ENCODE measurements around the gene C18orf63. TPM values are rescaled to one million over a fixed set of nuclear protein-coding genes. Genes with fewer than 3 reads are reported as not detected.
A peak's percentile ranks its signal among the peaks of the same experiment; 100 is the strongest.

C18orf63 gene
- total RNA-seq, 1 donor from 2014 or later: not detected

GRCh38 chr18:74348581-74348980 is 32.9 kb downstream of the C18orf63 start:
- no peaks in the 10 kb centered on the region for H3K4me1 Mint-ChIP-seq
- POLR2A ChIA-PET: no interaction called here
- no peak overlapping the region for H3K27ac Mint-ChIP-seq
- CTCF ChIA-PET: interaction anchor here (0.7 to 0.8 kb wide), 3 partner anchors 204 to 325 kb away, joined by 3 read pairs; no protein-coding TSS in a partner anchor
- ATAC-seq (ENCODE audit: low read depth): no peak
- no peaks in the 10 kb centered on the region for H3K9me3 Mint-ChIP-seq
- intact Hi-C loops (cut with micrococcal nuclease): no loop called here
- no peak for DNase-seq
- H3K4me3 Mint-ChIP-seq: no peak overlapping the region
- TF ChIP-seq CTCF (IDR thresholded peaks at IDR 0.05): no peak
- no peaks in the 10 kb centered on the region for H3K36me3 Mint-ChIP-seq (ENCODE audit: low read depth)
- no peaks in the 10 kb centered on the region for H3K27me3 Mint-ChIP-seq

- POLR2A ChIA-PET: interaction anchor here (1.7 kb wide), 1 partner anchor 145 kb away, joined by 4 read pairs; the partner anchor contains the start of gene CNDP2
- CTCF ChIA-PET: interaction anchor here (0.6 kb wide), 1 partner anchor 201 kb away, joined by 3 read pairs; no protein-coding TSS in a partner anchor
- Mint-ChIP-seq H3K4me3 (no peak overlapping the region), H3K27ac (no peak overlapping the region), H3K9me3 (no peaks in the 10 kb centered on the region), H3K27me3 (no peaks in the 10 kb centered on the region), H3K36me3 (ENCODE audit: low read depth) (no peaks in the 10 kb centered on the region), H3K4me1 (peaks cover under 1% of the 10 kb centered on the region)
- no peak for TF ChIP-seq CTCF (IDR thresholded peaks at IDR 0.05)
- ATAC-seq (ENCODE audit: low read depth) (no peak), DNase-seq (no peak)
- intact Hi-C loops (cut with micrococcal nuclease): no loop called here
These were observed 35.7 kb downstream of the C18orf63 start for GRCh38 chr18:74351354-74351753.

GRCh38 chr18:74353169-74353775 is 37.6 kb downstream of the C18orf63 start:
- H3K4me1 Mint-ChIP-seq: peaks cover 13% of the 10 kb centered on the region
- no peaks in the 10 kb centered on the region for H3K9me3 Mint-ChIP-seq
- H3K27ac Mint-ChIP-seq: no peak overlapping the region
- H3K27me3 Mint-ChIP-seq: no peaks in the 10 kb centered on the region
- no peak overlapping the region for H3K4me3 Mint-ChIP-seq
- intact Hi-C loops (cut with micrococcal nuclease): loop anchor here (1.0 to 2.0 kb wide), 3 partner anchors 140 to 1996 kb away; no protein-coding TSS in a partner anchor
- no peak for DNase-seq
- no peaks in the 10 kb centered on the region for H3K36me3 Mint-ChIP-seq (ENCODE audit: low read depth)
- peak; percentile 40 for ATAC-seq (ENCODE audit: low read depth)
- POLR2A ChIA-PET: no interaction called here
- TF ChIP-seq CTCF (IDR thresholded peaks at IDR 0.05): no peak
- CTCF ChIA-PET: interaction anchor here (0.7 to 3.0 kb wide), 9 partner anchors 10 to 202 kb away, joined by 3 to 38 read pairs (median 3); no protein-coding TSS in a partner anchor

GRCh38 chr18:74356959-74357358 is 41.3 kb downstream of the C18orf63 start:
- H3K27me3 Mint-ChIP-seq: peaks cover 13% of the 10 kb centered on the region
- peaks cover 13% of the 10 kb centered on the region for H3K4me1 Mint-ChIP-seq
- DNase-seq: no peak
- H3K27ac Mint-ChIP-seq: peak overlapping the region; percentile 16
- CTCF ChIA-PET: interaction anchor here (0.8 to 1.4 kb wide), 2 partner anchors 137 to 195 kb away, joined by 3 to 7 read pairs; no protein-coding TSS in a partner anchor
- H3K9me3 Mint-ChIP-seq: no peaks in the 10 kb centered on the region
- H3K4me3 Mint-ChIP-seq: peak overlapping the region; percentile 39
- TF ChIP-seq CTCF (IDR thresholded peaks at IDR 0.05): no peak
- POLR2A ChIA-PET: no interaction called here
- H3K36me3 Mint-ChIP-seq (ENCODE audit: low read depth): no peaks in the 10 kb centered on the region
- peak; percentile 37 for ATAC-seq (ENCODE audit: low read depth)
- intact Hi-C loops (cut with micrococcal nuclease): loop anchor here (5.0 kb wide), 1 partner anchor 210 kb away; the partner anchor contains the start of genes FBXO15 and TIMM21

- intact Hi-C loops (cut with micrococcal nuclease): no loop called here
- H3K4me1 Mint-ChIP-seq: peaks cover 13% of the 10 kb centered on the region
- no peak for TF ChIP-seq CTCF (IDR thresholded peaks at IDR 0.05)
- H3K27ac Mint-ChIP-seq: no peak overlapping the region
- H3K4me3 Mint-ChIP-seq: no peak overlapping the region
- H3K27me3 Mint-ChIP-seq: peaks cover 14% of the 10 kb centered on the region
- no peaks in the 10 kb centered on the region for H3K9me3 Mint-ChIP-seq
- ChIA-PET CTCF (no interaction called here), POLR2A (no interaction called here)
- DNase-seq (no peak), ATAC-seq (ENCODE audit: low read depth) (no peak)
- H3K36me3 Mint-ChIP-seq (ENCODE audit: low read depth): no peaks in the 10 kb centered on the region
These were observed 45.4 kb downstream of the C18orf63 start for GRCh38 chr18:74360852-74361655.

All from activated B cell treated with CpG ODN at 0.5 μM for 24 hours (primary cell).